Hepatocyte (in vitro differentiated cells): Measurements from ENCODE around the gene INPP4B.

Source experiments
- CTCF ChIP-seq: fragments of 200-600 bp; sonication (generic); IDR thresholded peaks from 2 replicates; pipeline ENCODE4 v1.5.1; 2016; ENCODE audit warnings: antibody characterized with exemption, mild to moderate bottlenecking; ENCODE audit not compliant: poor library complexity
- EZH2 ChIP-seq: fragments of 200-600 bp; sonication (generic); IDR thresholded peaks from 2 replicates; pipeline ENCODE4 v1.6.1; 2016; ENCODE audit warnings: antibody characterized with exemption, mild to moderate bottlenecking, borderline replicate concordance
- EZH2phosphoT487 ChIP-seq: fragments of 200-600 bp; sonication (generic); IDR thresholded peaks from one replicate; pipeline ENCODE4 v1.6.1; 2018; ENCODE audit warnings: antibody characterized with exemption, mild to moderate bottlenecking, low read depth, moderate library complexity; ENCODE audit not compliant: unreplicated experiment, severe bottlenecking

GRCh38 chr4:142045996-142046395, 800.1 kb downstream of the INPP4B start:
- TF ChIP-seq CTCF (no peak), EZH2 (no peak), EZH2phosphoT487 (no peak)
